ENCODE measurements around the gene SPIRE1.

GRCh38 chr18:12405066-12405465 lies 252.8 kb downstream of the SPIRE1 start:
- TF ChIP-seq, protein P1, sequence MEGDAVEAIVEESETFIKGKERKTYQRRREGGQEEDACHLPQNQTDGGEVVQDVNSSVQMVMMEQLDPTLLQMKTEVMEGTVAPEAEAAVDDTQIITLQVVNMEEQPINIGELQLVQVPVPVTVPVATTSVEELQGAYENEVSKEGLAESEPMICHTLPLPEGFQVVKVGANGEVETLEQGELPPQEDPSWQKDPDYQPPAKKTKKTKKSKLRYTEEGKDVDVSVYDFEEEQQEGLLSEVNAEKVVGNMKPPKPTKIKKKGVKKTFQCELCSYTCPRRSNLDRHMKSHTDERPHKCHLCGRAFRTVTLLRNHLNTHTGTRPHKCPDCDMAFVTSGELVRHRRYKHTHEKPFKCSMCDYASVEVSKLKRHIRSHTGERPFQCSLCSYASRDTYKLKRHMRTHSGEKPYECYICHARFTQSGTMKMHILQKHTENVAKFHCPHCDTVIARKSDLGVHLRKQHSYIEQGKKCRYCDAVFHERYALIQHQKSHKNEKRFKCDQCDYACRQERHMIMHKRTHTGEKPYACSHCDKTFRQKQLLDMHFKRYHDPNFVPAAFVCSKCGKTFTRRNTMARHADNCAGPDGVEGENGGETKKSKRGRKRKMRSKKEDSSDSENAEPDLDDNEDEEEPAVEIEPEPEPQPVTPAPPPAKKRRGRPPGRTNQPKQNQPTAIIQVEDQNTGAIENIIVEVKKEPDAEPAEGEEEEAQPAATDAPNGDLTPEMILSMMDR (IDR thresholded peaks at IDR 0.05): no peak
- no peak for TF ChIP-seq POLR2A (IDR thresholded peaks at IDR 0.05)

Data from esophagus squamous epithelium (tissue), 4 donors.